GM23248 (cell line): Measurements from ENCODE around the gene ZCCHC10. TPM values are rescaled to one million over a fixed set of nuclear protein-coding genes. Genes with fewer than 3 reads are reported as not detected.

Experiments
- DNase-seq: peaks from one replicate; pipeline ENCODE4 v3.0.0-alpha.2; 2015
- H2AFZ ChIP-seq: fragments of 200-600 bp; sonication (generic); 2 replicates; pipeline ENCODE4 v1.6.1; 2016; ENCODE audit warnings: antibody characterized with exemption
- H3F3A ChIP-seq: fragments of 200-600 bp; sonication (generic); 2 replicates; pipeline ENCODE4 v1.6.1; 2016; ENCODE audit warnings: mild to moderate bottlenecking, antibody characterized with exemption, mixed run types; ENCODE audit not compliant: insufficient read depth
- H3K27ac ChIP-seq: fragments of 200-600 bp; sonication (generic); 2 replicates; pipeline ENCODE4 v1.5.1; 2016; ENCODE audit warnings: mild to moderate bottlenecking
- H3K27me3 ChIP-seq: fragments of 200-600 bp; sonication (generic); replicated peaks from 2 replicates; pipeline ENCODE4 v1.6.1; 2016; ENCODE audit warnings: mild to moderate bottlenecking; ENCODE audit not compliant: insufficient read depth
- H3K36me3 ChIP-seq: fragments of 200-600 bp; sonication (generic); 2 replicates; pipeline ENCODE4 v1.6.1; 2016; ENCODE audit warnings: low read depth, mild to moderate bottlenecking
- H3K4me1 ChIP-seq: fragments of 200-600 bp; sonication (generic); 2 replicates; pipeline ENCODE4 v1.6.1; 2016; ENCODE audit warnings: mild to moderate bottlenecking; ENCODE audit not compliant: insufficient read depth
- H3K4me2 ChIP-seq: fragments of 200-600 bp; sonication (generic); one replicate; pipeline ENCODE4 v1.6.1; 2016; ENCODE audit warnings: mild to moderate bottlenecking; ENCODE audit not compliant: unreplicated experiment
- H3K4me3 ChIP-seq: fragments of 200-600 bp; sonication (generic); 2 replicates; pipeline ENCODE4 v1.5.1; 2016; ENCODE audit warnings: mild to moderate bottlenecking
- H3K79me2 ChIP-seq: fragments of 200-600 bp; sonication (generic); 2 replicates; pipeline ENCODE4 v1.6.1; 2016; ENCODE audit warnings: mild to moderate bottlenecking; ENCODE audit not compliant: insufficient read depth
- H3K9ac ChIP-seq: fragments of 200-600 bp; sonication (generic); 2 replicates; pipeline ENCODE4 v1.6.1; 2016; ENCODE audit warnings: mild to moderate bottlenecking
- H3K9me2 ChIP-seq: fragments of 200-600 bp; sonication (generic); 2 replicates; pipeline ENCODE4 v1.6.1; 2016; ENCODE audit warnings: mixed run types, mild to moderate bottlenecking, moderate library complexity; ENCODE audit not compliant: insufficient read depth
- H3K9me3 ChIP-seq: fragments of 200-600 bp; sonication (generic); one replicate; pipeline ENCODE4 v1.6.1; 2017; ENCODE audit warnings: low read depth
- H4K20me1 ChIP-seq: fragments of 200-600 bp; sonication (generic); 2 replicates; pipeline ENCODE4 v1.6.0; 2016; ENCODE audit not compliant: insufficient read depth
- EZH2 ChIP-seq: fragments of 200-600 bp; sonication (generic); IDR thresholded peaks from 2 replicates; pipeline ENCODE4 v1.6.1; 2018; ENCODE audit warnings: antibody characterized with exemption, mild to moderate bottlenecking; ENCODE audit not compliant: insufficient read depth, poor library complexity, severe bottlenecking
- EZH2phosphoT487 ChIP-seq: fragments of 200-600 bp; sonication (generic); IDR thresholded peaks from 2 replicates; pipeline ENCODE4 v1.6.1; 2018; ENCODE audit warnings: antibody characterized with exemption, moderate library complexity, mild to moderate bottlenecking, low read depth; ENCODE audit not compliant: insufficient read depth
- WGBS, 2 experiments: methylation state at CpG; one replicate each; pipeline ENCODE4 v1.1.6; 2015 to 2017; ENCODE audit warnings: low lambda C conversion rate in 2 of 2, low coverage in 1 of 2; ENCODE audit errors: missing lambda C conversion rate in 2 of 2; 5-methylcytosine and 5-hydroxymethylcytosine counted together
- in situ Hi-C: fragments of 300-500 bp; cut with MboI; formaldehyde crosslinking; loops from 2 replicates; pipeline ENCODE4 v1.15.0; 2020
- polyA plus RNA-seq: library from polyadenylated mRNA; unstranded; fragments of >200 nt; fragmentation: Nextera tagmentation; extraction: Ambion mirVana; gene quantifications from 2 replicates; pipeline ENCODE4 v1.2.1, GENCODE V29; 2016
- total RNA-seq: library from RNA; depleted of rRNA; stranded (reverse); fragments of >200 nt; shearing (Covaris generic); gene quantifications from 2 replicates; pipeline ENCODE4 v1.2.3, GENCODE V29; 2014

The ZCCHC10 gene
- total and polyA plus RNA-seq, 2 experiments from 2014 or later, result 9.5 to 22.6 TPM

DNA sequence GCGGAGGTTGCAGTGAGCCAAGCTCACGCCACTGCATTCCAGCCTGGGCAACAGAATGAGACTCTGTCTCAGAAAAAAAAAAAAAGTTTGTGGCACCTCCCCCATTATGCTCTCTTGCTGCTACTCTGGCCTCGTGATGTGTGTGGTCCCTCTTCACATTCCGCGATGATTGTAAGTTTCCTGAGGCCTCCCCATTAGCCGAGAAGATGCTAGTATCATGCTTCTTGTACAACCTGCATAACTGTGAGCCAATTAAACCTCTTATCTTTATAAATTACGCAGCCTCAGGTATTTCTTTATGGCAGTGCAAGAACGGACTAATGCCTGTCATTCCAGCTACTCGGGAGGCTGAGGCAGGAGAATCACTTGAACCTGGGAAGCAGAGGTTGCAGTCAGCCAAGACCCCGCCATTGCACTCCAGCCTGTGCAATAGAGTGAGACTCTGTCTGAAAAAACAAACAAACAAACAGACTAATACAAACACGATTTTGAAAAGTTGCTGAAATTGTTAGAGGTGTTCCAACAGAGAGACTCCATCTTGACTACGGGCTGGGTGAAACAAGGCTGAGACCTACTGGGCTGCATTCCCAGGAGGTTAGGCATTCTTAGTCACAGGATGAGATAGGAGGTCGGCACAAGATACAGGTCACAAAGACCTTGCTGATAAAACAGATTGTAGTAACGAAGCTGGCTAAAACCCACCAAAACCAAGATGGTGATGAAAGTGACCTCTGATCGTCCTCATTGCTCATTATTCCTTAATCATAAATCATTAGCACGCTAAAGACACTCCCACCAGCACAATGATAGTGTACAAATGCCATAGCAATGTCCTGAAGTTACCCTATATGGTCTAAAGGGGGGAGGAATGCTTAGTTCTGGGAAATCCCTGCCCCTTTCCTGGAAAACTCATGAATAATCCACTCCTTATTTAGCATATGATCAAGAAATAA, 54.6 kb downstream of the ZCCHC10 start:
- TF ChIP-seq EZH2phosphoT487 (no peak), EZH2 (no peak)
- no peak overlapping the region for H3K27ac ChIP-seq
- peak overlapping the region; percentile 48; the same call in 1 of the 2 replicates for H2AFZ ChIP-seq
- H3K36me3 ChIP-seq, result no peaks in the 10 kb centered on the region
- no peaks in the 10 kb centered on the region for H4K20me1 ChIP-seq
- H3K4me1 ChIP-seq, result no peaks in the 10 kb centered on the region
- WGBS, 2 experiments, result 76 to 78% methylated on average over 16 of the region's 16 CpGs
- H3K27me3 ChIP-seq, result no peaks in the 10 kb centered on the region
- H3K9ac ChIP-seq, result no peak overlapping the region
- no peaks in the 10 kb centered on the region for H3K9me2 ChIP-seq
- H3K4me2 ChIP-seq, result no peak overlapping the region
- no peaks in the 10 kb centered on the region for H3K9me3 ChIP-seq
- H3F3A ChIP-seq, result no peaks in the 10 kb centered on the region
- H3K79me2 ChIP-seq, result no peaks in the 10 kb centered on the region
- H3K4me3 ChIP-seq, result no peak overlapping the region
- DNase-seq, result peak; percentile 32
- in situ Hi-C loops, result no loop called here

DNA sequence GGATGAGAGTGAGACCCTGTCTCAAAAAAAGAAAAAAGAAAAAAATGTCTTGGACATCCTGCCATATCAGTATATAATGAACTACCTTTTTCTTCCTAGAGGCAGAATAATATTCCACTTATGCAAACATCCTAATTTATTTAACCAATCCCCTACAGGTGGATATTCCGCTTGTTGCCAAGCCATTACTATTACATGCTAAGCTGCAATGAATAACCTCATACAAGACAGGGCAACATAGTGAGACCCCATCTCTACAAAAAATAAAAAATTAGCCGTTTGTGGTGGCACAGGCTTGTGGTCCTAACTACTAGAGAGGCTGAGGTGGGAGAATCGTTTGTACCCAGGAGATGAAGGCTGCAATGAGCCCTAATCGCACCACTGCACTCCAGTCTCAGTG, 61.2 kb downstream of the ZCCHC10 start:
- Histone ChIP-seq H3K9me3 (no peaks in the 10 kb centered on the region), H3K27me3 (no peaks in the 10 kb centered on the region), H3K79me2 (peaks cover 32% of the 10 kb centered on the region), H4K20me1 (peaks cover 15% of the 10 kb centered on the region; the same call in 1 of the 2 replicates), H3K27ac (no peak overlapping the region), H3K4me3 (no peak overlapping the region), H2AFZ (no peak overlapping the region), H3F3A (peaks cover 32% of the 10 kb centered on the region), H3K9me2 (no peaks in the 10 kb centered on the region), H3K4me1 (peaks cover 13% of the 10 kb centered on the region), H3K9ac (no peak overlapping the region), H3K36me3 (no peaks in the 10 kb centered on the region), H3K4me2 (no peak overlapping the region)
- 96 to 100% methylated on average over 4 of the region's 4 CpGs for WGBS, 2 experiments
- in situ Hi-C loops, result no loop called here
- no peak for DNase-seq
- TF ChIP-seq EZH2phosphoT487 (no peak), EZH2 (no peak)

DNA sequence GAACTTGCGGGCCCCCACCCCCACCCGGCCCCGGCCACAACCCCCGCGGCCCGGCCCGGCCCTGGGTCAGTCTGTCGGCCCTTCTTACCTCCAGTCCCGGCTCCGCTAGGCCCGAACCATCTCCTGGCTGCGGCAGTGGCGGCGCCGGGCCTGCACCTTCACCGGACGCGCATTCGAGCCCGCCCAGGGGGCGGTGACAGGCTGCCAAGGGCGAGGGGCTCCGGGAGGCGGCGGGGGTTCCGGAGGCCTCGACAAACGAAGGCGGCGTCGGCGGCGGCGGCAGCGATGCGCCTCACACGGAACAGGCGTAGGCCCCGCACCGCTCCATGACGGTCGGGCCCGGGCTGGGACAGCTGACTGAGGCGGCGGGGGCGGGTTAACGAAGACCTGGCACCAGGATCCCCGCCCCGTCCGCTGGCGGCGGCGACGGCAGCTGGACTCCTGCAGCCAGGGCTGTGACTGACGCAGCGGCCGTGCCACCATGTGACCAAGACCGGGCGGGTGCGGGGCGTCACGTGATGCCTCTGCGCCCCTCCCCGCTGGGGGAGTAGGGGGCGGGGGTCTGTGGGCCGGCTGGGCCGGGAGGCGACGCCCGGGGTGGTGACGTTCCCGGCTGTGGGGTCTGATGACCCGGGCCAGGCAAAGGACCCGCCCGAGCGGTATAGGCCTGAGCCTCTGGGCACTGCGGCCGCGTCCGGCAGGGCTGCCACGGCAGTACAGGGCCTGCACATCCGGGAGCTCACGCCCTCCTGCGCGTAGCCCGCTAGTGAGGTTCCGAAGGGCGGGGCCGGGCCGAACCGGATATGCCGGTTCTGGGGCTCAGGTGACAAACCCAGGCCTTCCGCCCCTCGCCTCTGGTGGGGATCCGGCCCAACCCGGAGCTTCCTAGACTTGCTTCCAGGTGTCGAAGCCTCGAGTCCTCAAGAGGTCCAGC, 62.9 kb downstream of the ZCCHC10 start, which contains the start of gene AFF4:
Gene AFF4 (minus strand): TSS at position 464 of the 934 bp plus-strand sequence. CDS start 26,445 bp downstream, outside the sequence.
- Histone ChIP-seq H3K9ac (peak within 1 kb of the TSS; percentile 98), H4K20me1 (peaks cover 26% of the 10 kb centered on the region; the same call in 1 of the 2 replicates), H3K9me2 (no peaks in the 10 kb centered on the region), H3K27ac (peak within 1 kb of the TSS; percentile 97), H3K4me2 (peak within 1 kb of the TSS; percentile 96), H3K36me3 (no peaks in the 10 kb centered on the region), H3K9me3 (no peaks in the 10 kb centered on the region), H3K79me2 (peaks cover 49% of the 10 kb centered on the region), H3F3A (peaks cover 38% of the 10 kb centered on the region), H3K4me3 (peak within 1 kb of the TSS; percentile 89), H2AFZ (peak within 1 kb of the TSS; percentile 93), H3K27me3 (no peaks in the 10 kb centered on the region), H3K4me1 (peaks cover 17% of the 10 kb centered on the region)
- in situ Hi-C loops, result no loop called here
- TF ChIP-seq EZH2 (no peak), EZH2phosphoT487 (no peak)
- 2 to 3% methylated on average over 69 to 82 of the region's 98 CpGs for WGBS, 2 experiments
- DNase-seq, result peak; percentile 99
